ENCODE measurements around the gene ZNF362.
"Not testable (repeated sequence)": the region's sequence is repeated elsewhere in the genome, so short reads cannot be mapped to it uniquely, and the experiment has no call there.

ZNF362 gene

GRCh38 chr1:33288976-33289857 is 32.9 kb downstream of the ZNF362 start:
- DNase-seq = no peak

GRCh38 chr1:33289858-33290154 is 33.5 kb downstream of the ZNF362 start:
- DNase-seq = no peak

GRCh38 chr1:33290615-33291014 is 34.3 kb downstream of the ZNF362 start:
- DNase-seq = not testable (repeated sequence)

GRCh38 chr1:33292726-33293340 is 36.5 kb downstream of the ZNF362 start:
- no peak for DNase-seq

GRCh38 chr1:33294071-33295010 is 38.0 kb downstream of the ZNF362 start:
- no peak for DNase-seq

GRCh38 chr1:33295023-33295422 is 38.7 kb downstream of the ZNF362 start:
- no peak for DNase-seq

- peak; percentile 76 for DNase-seq
These were observed 39.3 kb downstream of the ZNF362 start for GRCh38 chr1:33295450-33296081.

- no peak for DNase-seq
These were observed 39.8 kb downstream of the ZNF362 start for GRCh38 chr1:33296082-33296458.

GRCh38 chr1:33296824-33297223 is 40.5 kb downstream of the ZNF362 start:
- DNase-seq = no peak

- DNase-seq = no peak
These were observed 41.8 kb downstream of the ZNF362 start for GRCh38 chr1:33297911-33298622.

GRCh38 chr1:33298623-33299277 is 42.5 kb downstream of the ZNF362 start:
- peak; percentile 24 for DNase-seq

GRCh38 chr1:33299461-33300155 is 43.3 kb downstream of the ZNF362 start:
- no peak for DNase-seq

GRCh38 chr1:33300673-33301072 is 44.4 kb downstream of the ZNF362 start:
- DNase-seq = no peak

GRCh38 chr1:33301273-33301984 is 45.1 kb downstream of the ZNF362 start:
- no peak for DNase-seq

GRCh38 chr1:33302325-33302724 is 46.0 kb downstream of the ZNF362 start:
- DNase-seq = peak; percentile 4

GRCh38 chr1:33305016-33305415 is 48.7 kb downstream of the ZNF362 start:
- DNase-seq = no peak

GRCh38 chr1:33305816-33306652 is 49.7 kb downstream of the ZNF362 start:
- no peak for DNase-seq

- no peak for DNase-seq
These were observed 50.6 kb downstream of the ZNF362 start for GRCh38 chr1:33306653-33307493.

All from central memory CD4-positive, alpha-beta T cell (primary cell).